GM12873 (cell line): ENCODE measurements around the gene DOCK1.

Experiments
- CTCF ChIP-seq: IDR thresholded peaks from 2 replicates; pipeline ENCODE4 v1.5.1; 2012; ENCODE audit warnings: low read depth, mild to moderate bottlenecking, moderate library complexity, low read length, control low read depth; ENCODE audit not compliant: insufficient read depth; ENCODE audit errors: missing control alignments

The DOCK1 gene

GRCh38 chr10:127148066-127148932 lies 243.1 kb downstream of the DOCK1 start:
- no peak for TF ChIP-seq CTCF

- no peak for TF ChIP-seq CTCF
Observed at GRCh38 chr10:127148933-127149220, 243.6 kb downstream of the DOCK1 start.

- no peak for TF ChIP-seq CTCF
Observed at GRCh38 chr10:127149501-127150081, 244.4 kb downstream of the DOCK1 start.

GRCh38 chr10:127150136-127150535 lies 244.9 kb downstream of the DOCK1 start:
- TF ChIP-seq CTCF, result no peak

GRCh38 chr10:127151541-127151940 lies 246.3 kb downstream of the DOCK1 start:
- no peak for TF ChIP-seq CTCF

GRCh38 chr10:127151981-127152699 lies 246.9 kb downstream of the DOCK1 start:
- TF ChIP-seq CTCF, result no peak

GRCh38 chr10:127153181-127153580 lies 248.0 kb downstream of the DOCK1 start:
- no peak for TF ChIP-seq CTCF
